Amygdala (tissue), 56 donors: ENCODE data around the gene ART4.
A peak's percentile ranks its signal among the peaks of the same experiment; 100 is the strongest.

ENCODE experiments used
- DNase-seq, 56 donors: peaks; one replicate each; lab custom pipeline; 2025; lab: John Stamatoyannopoulos, UW

Gene ART4

DNA sequence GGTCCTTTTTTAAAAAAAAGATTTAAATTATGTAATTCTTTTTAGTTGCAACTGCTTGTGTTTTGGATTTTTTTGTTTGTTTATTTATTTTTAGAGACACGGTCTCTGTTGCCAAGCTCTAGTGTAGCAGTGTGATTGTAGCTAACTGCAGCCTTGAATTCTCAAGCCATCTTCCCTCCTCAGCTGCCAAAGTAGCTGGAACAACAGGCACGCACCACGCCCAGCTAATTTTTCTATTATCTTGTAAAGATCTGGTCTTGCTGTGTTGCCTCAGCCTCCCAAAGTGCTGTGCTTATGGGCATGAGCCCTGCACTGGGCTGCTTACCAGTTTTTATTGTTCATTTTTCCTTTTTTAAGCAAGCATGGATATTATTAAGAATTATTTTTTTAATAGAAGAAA is 10.6 kb upstream of the ART4 start:
- DNase-seq, result no peak

- no peak for DNase-seq
Measured at GRCh38 chr12:14852880-14853279, 9.6 kb upstream of the ART4 start.

- no peak for DNase-seq
Measured at GRCh38 chr12:14850929-14851663, 7.8 kb upstream of the ART4 start.

- DNase-seq, result no peak
Measured at GRCh38 chr12:14849661-14850060, 6.3 kb upstream of the ART4 start.

GRCh38 chr12:14846876-14847580 is 3.7 kb upstream of the ART4 start:
- DNase-seq, result no peak

DNA sequence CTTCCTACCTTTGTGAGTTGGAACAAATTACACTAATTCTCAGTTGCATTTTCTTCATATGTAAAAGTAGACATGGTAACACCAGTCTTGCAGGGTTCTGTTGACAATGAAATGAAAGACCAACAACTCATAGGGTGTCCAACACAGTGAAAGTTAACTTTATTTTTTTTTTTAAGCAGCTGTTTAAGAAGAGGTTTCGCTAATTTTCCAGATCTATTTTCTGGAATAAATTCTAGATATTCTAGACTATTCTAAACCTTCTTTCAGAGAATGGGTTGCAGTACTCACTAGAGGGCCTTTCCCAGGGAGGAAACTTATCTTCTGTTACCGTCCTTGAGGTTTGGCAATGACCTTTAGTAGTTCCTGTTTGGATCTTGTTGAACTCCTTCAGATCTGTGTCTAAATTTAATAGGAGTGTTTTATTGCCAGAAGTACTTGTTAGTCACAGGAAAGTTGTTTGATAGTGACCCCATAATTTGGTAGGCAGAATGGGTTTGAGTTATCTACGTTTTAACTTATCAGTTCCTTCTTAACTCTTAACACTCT is 2.8 kb upstream of the ART4 start:
- no peak for DNase-seq

GRCh38 chr12:14845350-14845750 is 2.0 kb upstream of the ART4 start:
- DNase-seq, result peak in 13 of 56 donors; percentile 3 to 71 (median 10)

DNA sequence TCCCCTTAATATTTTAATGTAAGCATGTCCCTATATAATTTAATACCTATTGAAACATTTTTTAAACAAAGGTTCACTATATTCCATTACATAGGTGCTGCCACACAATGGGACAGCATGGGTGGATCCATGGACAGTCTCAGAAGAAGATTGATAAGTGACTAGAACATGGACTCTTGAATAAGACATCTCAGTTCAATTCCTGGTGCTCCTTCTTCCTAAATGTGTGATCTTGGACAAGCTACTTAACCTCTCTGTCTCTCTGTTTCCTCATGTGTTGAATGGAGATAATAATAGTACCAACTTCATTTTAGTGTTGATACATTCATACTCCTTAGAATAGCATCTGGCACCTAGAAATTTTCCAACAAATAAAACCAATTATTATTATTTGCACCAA is 1.1 kb upstream of the ART4 start:
- DNase-seq, result no peak

DNA sequence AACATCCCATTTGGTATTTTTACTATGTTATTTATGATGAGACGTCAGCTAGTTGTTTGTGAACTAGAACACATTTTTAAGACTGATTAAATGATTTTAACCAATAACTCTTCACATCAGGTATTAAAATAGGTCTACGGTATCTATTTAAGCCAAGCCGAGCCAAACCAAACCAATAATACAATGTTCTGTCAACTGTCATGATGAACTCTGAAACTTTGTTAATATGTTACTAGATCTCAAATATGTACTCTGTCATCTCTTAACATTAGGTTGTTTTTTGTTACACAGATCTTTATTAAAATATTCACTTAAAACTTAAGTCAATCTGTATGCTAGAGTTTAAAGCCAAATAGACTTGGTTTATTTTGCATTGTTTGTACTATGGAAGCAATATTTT is 1.0 kb downstream of the ART4 start:
- DNase-seq, result no peak

DNA sequence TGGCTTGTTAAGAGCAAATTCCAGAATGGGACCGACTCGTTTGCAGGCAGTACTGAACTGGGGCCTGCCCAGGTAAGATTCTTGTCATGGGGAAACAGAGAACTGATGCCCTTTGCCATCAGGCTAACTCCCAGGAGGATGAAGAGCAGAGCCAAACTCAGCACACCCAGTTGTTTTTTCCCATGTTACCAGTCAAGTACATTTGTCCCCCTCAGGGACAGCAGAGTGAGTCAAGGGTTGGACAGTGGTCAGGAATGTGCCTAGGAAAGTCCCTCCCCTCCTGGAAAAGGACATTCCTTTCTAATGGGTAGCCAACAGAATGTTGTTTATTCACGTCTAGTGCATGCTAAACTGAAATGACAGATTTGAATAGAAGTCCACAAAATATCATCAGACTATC is 1.6 kb downstream of the ART4 start:
- no peak for DNase-seq

- no peak for DNase-seq
Measured at GRCh38 chr12:14840616-14841015, 2.7 kb downstream of the ART4 start.

- DNase-seq, result no peak
Measured at GRCh38 chr12:14839262-14839661, 4.1 kb downstream of the ART4 start.

DNA sequence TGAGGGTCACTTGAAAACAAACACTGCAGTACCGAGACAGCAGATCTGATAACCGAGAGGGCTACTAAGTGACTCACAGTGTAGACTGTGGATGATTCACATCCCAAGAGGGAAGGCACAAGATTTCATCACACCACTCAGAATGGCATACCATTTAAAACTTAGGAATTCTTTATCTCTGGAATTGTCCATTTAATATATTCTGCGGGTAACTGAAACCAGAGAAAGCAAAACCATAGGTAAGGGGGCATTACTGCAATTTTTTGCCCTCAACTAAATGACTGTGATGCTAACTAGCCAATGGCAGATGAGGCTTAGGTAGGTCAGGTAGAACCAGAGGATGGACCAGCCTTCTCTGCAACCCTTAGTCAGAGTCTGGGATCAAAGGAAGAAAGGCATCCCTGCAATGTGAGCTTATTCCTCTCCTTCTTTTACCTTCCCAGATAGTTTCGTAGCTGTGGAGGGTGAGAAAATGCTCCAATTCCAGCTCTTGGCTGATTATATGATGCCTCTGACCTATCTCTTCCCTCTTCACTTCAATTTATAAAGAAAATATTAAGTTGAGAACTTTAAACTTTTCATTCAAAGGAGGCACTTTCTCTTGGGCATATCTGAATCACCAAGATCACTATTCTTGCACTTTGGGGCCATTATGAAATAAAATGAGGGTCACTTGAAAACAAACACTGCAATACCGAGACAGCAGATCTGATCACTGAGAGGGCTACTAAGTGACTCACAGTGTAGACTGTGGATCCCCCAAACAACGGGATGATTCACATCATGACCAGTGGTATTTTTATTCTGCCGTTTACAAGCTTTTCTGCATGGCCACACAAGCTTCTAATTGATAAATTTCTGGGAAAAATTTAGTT is 6.8 kb downstream of the ART4 start:
- DNase-seq, result no peak

DNA sequence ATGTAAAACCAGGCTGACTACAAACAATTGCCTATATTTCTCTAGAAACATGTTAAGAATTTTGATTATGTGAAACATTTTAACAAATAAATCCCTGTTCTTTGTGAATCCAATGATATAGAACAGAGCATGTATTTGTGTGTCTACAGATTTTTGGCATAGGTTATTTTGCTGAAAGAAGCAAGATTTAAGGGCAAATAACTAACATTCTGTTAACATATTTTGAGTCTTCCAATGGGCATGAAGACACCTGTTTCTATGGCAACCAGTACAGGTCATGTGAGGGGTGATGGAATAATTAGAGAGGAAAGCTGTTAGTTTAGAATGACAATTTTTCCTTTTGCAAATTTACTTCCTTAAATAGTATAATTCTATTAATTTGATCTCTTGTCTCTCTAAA is 8.8 kb downstream of the ART4 start:
- DNase-seq, result no peak

GRCh38 chr12:14833952-14834351 is 9.4 kb downstream of the ART4 start:
- no peak for DNase-seq

- DNase-seq, result no peak
Measured at GRCh38 chr12:14833336-14833735, 10.0 kb downstream of the ART4 start.

DNA sequence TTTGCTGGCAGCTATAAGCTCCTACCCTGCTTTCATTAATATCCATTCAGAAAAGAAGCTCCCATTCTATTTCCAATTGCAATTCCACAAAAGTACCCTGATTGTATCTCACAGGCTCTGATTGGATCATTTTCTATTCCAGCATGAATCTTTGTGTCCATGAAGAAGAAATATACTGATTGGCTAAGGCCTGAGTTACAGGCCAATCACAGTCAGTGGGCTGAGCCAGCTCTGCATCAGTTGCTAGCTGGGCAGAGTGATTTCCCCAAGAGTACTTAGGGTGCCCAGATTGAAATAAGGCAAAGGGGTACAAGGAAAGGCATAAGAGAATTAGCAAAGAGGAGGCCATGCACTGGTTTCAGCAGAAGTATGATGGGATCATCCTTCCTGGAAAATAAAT is 14.4 kb downstream of the ART4 start:
- peak in 10 of 56 donors; percentile 0 to 23 (median 5) for DNase-seq

- DNase-seq, result no peak
Measured at GRCh38 chr12:14827043-14827442, 16.3 kb downstream of the ART4 start.

- no peak for DNase-seq
Measured at GRCh38 chr12:14826491-14826890, 16.8 kb downstream of the ART4 start.

DNA sequence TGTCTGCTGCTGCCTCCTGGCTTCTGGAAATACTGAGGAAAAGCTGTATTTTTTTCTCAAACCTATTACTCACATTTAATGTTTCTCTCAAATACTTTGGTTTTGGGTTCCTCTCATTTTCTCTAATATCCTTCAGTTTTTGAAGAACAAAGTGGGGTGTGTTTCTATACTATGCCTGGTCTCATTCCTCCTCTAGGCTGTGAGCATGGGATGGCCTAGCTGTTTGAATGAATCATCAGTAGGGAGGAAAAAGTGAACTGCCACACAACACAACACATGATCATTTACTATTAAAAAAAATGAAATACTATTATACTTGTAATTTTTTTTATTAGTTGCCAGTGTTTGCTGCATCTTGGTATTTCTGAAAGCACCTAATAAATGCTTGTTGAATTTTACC is 18.1 kb downstream of the ART4 start:
- no peak for DNase-seq

DNA sequence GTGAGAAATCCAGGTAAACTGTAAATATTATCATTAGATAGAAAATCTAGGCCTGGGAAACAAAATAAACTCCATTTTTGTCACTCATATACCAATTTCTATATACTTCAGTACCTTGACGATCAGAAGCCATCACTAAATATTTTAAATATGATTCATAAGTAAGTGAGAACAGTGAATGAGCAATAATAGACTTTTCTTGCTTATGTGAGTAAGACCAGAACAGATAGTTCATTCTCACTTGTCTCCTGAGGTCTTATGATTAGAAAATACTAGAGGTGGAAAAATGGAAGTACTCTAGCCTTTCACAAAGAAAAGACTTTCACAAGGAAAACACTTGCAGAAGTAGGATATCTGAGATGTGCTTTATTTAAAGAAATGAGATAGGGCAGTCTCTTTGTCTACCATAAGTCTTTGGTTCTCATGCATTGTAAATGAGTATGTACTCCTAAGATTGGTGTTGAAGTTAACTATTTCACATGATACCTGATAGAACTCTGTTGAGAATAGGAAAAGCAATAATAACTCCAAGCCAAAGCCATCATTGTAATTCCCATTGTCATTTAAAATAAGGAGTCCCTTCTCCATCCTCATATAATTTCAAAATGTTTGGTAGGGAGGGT is 19.2 kb downstream of the ART4 start:
- no peak for DNase-seq
